ENCODE measurements around the gene NUDC. TPM values are rescaled to one million over a fixed set of nuclear protein-coding genes. Genes with fewer than 3 reads are reported as not detected.

Gene NUDC
- total and polyA plus RNA-seq, 12 donors = 48.9 to 95.9 (median 62.8) TPM

- intact Hi-C loops (cut with DNase I) = loop anchor here in 1 of 10 donors (10.0 kb wide), 1 partner anchor 103 kb away; no protein-coding TSS in a partner anchor
Observed at GRCh38 chr1:26991310-26992116, 70.0 kb downstream of the NUDC start.

GRCh38 chr1:26993237-26994019 lies 71.9 kb downstream of the NUDC start, which contains the start of gene TRNP1:
TRNP1 (plus strand) TSS chr1:26993692; CDS start chr1:26993787, 95 bp downstream.
- peak; percentile 60 to 79 (median 68) for ATAC-seq
- H3K27me3 ChIP-seq = peaks cover 0 to 67% (median 45%) of the 10 kb centered on the region in 7 donors
- peak; percentile 59 to 82 for DNase-seq
- H3K27ac ChIP-seq = peak within 1 kb of the TSS; percentile 27 to 82 (median 58)
- TF ChIP-seq CTCF (IDR thresholded peaks at IDR 0.05) = no peak
- WGBS, 2 donors = 0 to 1% methylated on average over 49 to 59 of the region's 61 CpGs
- H3K4me3 ChIP-seq = peak within 1 kb of the TSS; percentile 53 to 85 (median 70)
- no peaks in the 10 kb centered on the region for H3K36me3 ChIP-seq
- H3K4me1 ChIP-seq = peaks cover 13 to 36% (median 30%) of the 10 kb centered on the region in 9 donors
- no peaks in the 10 kb centered on the region for H3K9me3 ChIP-seq
- intact Hi-C loops (cut with DNase I) = loop anchor here in 1 of 10 donors (10.0 kb wide), 1 partner anchor 101 kb away; no protein-coding TSS in a partner anchor

More at GRCh38 chr1:26991310-26992116, 70.0 kb downstream of the NUDC start:
- 49 to 54% methylated on average over 10 of the region's 10 CpGs for WGBS, 2 donors
- H3K27ac ChIP-seq = no peak overlapping the region
- no peaks in the 10 kb centered on the region for H3K9me3 ChIP-seq
- H3K4me1 ChIP-seq = peaks cover 7 to 27% (median 20%) of the 10 kb centered on the region in 9 donors
- DNase-seq (no peak), ATAC-seq (peak in 1 of 8 donors; percentile 3)
- no peaks in the 10 kb centered on the region for H3K36me3 ChIP-seq
- H3K4me3 ChIP-seq = no peak overlapping the region
- H3K27me3 ChIP-seq = peaks cover 0 to 69% (median 45%) of the 10 kb centered on the region in 7 donors
- no peak for TF ChIP-seq CTCF (IDR thresholded peaks at IDR 0.05)

- intact Hi-C loops (cut with DNase I) = loop anchor here in 1 of 10 donors (10.0 kb wide), 1 partner anchor 101 kb away; no protein-coding TSS in a partner anchor
- peak in 4 of 8 donors; percentile 1 to 8 (median 2) for ATAC-seq
- H3K4me3 ChIP-seq = peak overlapping the region; percentile 53 to 85 (median 70)
- no peaks in the 10 kb centered on the region for H3K36me3 ChIP-seq
- H3K9me3 ChIP-seq = no peaks in the 10 kb centered on the region
- peaks cover 0 to 67% (median 45%) of the 10 kb centered on the region in 7 donors for H3K27me3 ChIP-seq
- peak in 1 of 2 donors; percentile 41 for DNase-seq
- no peak for TF ChIP-seq CTCF (IDR thresholded peaks at IDR 0.05)
- WGBS, 2 donors = 1% methylated on average over 73 to 95 of the region's 97 CpGs
- H3K27ac ChIP-seq = peak overlapping the region; percentile 27 to 82 (median 58)
- peaks cover 21 to 44% (median 38%) of the 10 kb centered on the region in 9 donors for H3K4me1 ChIP-seq
Observed at GRCh38 chr1:26994020-26994786, 72.7 kb downstream of the NUDC start.
